T47D (cell line): ENCODE measurements around the gene SND1.

Experiments
- DNase-seq, 2 experiments: peaks; one replicate each; pipeline versions ENCODE4 v3.0.0 to v3.0.0-alpha.2; 2011 to 2012; ENCODE audit warnings: low read depth in 1 of 2, low spot score in 1 of 2
- JUND ChIP-seq: IDR thresholded peaks from 2 replicates; pipeline ENCODE4 v1.6.1; 2012; ENCODE audit warnings: low read depth
- in situ Hi-C: cut with HindIII; loops from 2 replicates; pipeline ENCODE4 v1.10.0; 2016; ENCODE audit warnings: low sequenced_read_pairs, low pct_unique_long_range_greater_than_20kb

The SND1 gene

DNA sequence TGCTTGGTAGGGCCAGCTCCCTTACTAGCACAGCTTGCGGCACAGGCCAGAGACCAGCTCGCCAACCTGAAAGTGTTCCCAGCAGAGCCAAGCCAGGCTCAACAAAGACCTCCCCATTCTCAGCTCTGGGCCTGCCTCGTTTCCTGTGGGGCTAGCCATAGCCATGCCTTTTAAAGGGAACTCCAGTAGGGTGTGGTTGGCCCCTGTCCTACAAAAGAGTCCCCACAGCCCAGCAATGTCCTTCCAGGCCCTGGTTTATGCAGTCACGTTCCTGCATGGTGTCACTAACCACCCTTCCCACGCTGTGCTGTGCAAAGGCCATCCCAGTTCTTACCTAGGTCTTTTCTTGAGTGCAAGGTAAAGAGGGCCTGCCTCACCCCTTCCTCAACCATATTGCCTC is 467.0 kb downstream of the SND1 start:
- DNase-seq, result no peak
- in situ Hi-C loops, result no loop called here
- TF ChIP-seq JUND, result no peak

DNA sequence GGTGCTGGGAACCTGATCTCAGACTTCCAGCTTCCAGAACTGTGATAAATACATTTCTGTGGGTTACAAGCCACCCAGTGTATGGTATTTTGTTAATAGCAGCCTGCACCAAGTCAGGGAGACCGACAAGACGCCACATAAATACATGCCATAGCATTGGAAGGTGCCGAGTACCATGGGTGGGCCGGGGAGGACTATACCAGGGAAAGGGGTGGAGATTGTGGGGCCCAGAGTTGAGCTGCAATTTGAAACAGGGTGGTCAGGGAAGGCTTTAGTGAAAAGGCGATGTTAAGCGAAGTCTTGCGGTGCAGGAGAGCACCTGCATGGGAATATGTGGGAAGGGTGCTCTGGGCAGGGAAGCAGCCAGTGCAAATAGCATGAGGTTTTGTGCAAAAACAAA is 468.1 kb downstream of the SND1 start:
- in situ Hi-C loops, result no loop called here
- no peak for TF ChIP-seq JUND
- DNase-seq, result no peak

DNA sequence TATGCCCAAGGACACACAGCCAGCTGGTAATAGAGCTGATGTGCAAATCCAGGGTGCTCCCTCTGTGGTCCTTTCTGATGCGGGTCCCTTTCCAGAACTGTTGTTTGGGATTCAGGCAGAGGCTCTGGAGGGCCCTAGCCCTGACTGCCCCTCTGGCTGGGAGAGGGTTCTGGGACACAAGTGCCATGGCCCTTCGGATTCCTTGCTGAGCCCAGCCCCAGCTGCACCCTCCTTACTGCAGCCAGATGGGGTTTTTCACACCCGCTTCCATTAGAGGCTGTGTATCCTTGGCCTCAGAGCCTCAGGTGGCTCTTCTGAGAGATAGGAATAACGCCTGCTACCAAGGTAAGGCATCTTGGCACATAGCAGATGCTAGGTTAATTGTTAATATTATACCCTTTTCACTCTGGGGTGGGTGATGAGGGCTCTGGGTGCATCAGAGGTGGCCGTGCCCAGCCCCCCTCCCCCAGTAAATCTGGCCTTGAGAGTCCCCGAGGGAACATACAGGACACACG is 469.0 kb downstream of the SND1 start:
- no peak for TF ChIP-seq JUND
- in situ Hi-C loops, result no loop called here
- DNase-seq, result no peak

DNA sequence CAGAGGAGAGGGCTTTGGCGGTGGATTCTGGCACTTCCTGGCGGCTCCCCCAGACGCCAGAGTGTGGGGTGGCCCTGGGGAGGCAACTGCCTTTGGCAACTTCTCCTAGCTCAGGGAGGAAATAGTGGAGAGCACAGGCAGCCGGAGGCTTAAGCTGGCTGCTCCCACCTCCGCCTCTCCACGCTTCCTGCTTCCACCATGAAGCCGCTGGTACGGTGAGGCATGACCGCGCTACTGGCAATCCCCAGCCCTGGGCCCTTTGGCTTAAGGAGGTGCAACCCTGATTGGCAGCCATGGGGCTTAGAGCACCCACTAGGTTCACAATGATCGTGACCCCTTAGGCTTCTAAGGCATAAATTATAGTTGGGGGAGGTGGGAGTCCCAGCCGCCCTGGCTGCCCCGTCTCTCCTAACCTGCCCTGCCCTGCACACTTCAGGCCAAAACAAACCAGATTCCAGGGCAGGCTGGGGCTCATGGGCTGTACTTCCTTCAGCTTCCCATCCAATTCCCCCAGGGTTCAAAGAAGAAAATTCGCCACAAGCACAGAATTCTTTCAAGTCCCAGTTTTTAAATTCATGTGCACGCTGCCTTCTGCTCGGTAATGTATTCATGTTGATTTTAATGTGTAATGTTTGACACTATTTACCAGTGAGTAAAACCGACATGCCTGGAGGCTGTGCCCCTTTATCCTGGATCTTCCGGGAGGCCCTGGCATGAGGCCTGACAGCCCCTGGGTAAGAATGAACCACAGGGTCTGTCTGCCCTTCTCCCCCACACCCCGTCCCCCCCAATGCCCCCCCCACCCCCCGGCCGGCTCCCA is 469.9 kb downstream of the SND1 start:
- DNase-seq, result peak in 1 of 2 experiments; percentile 25
- in situ Hi-C loops, result no loop called here
- no peak for TF ChIP-seq JUND

DNA sequence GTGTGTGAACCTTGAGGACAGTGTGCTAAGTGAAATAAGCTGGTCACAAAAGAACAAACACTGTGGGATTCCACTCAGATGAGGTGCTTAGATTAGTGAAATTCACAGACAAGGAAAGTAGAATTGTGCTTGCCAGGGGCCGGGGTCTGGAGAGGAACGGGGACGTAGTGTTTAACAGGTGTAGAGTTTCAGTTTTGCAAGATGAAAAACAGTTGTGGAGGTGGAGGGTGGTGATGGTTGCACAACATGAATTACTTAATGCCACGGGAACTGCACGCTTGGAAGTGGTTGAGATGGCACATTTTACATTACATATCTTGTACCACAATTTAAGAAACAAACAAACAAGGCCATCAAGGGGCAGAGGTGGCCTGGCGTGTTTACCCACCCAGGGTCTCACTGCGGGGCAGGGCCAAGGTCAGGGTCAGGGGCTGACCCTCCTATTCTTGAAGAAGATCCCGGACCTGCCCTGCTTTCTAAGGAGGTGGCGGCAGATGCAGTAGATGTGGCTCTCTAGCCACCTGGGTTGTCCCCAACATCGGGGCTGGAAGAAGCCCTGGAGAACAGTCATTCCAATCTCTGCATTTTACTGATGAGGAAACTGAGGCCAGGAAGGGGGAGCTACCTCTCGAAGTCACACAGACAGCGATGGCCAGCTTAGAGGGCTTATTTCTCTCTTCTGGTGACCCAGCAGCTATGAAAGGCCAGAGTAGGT is 470.7 kb downstream of the SND1 start:
- in situ Hi-C loops, result no loop called here
- peak in 1 of 2 experiments; percentile 19 for DNase-seq
- TF ChIP-seq JUND, result no peak

DNA sequence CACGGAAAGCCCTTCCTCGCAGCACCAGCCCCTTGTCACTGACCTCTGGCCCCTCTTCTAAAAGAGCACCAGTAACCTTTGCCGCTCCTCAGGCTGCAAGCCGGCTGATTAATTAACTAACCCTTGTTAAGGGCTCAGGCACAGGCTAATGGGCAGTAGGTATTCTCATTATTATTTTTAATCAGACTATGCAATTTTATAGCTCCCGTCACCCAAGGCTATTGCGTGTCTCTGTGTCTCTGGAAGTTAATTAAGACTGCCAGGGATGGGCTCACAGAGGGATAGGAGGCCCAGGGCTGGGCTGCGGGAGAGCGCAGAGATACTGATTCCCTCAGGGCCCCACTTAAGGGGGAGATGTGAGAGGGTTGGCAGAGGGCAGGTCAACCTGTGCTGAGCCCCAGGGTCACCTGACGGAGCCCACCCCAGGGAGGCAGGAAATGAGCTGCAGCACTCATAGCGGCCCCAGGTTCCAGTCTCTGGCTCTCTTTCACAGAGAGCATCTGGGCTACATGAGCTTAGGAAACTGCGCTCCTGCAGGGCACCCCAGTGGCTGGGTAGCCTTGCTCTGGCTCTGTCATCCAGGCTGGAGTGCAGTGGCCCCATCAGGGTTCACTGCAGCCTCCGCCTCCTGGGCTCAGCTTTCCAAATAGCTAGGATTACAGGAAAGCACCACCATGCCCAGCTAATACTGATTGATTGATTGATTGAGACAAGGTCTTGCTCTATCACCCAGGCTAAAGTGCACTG is 471.5 kb downstream of the SND1 start:
- DNase-seq, result no peak
- in situ Hi-C loops, result no loop called here
- no peak for TF ChIP-seq JUND

DNA sequence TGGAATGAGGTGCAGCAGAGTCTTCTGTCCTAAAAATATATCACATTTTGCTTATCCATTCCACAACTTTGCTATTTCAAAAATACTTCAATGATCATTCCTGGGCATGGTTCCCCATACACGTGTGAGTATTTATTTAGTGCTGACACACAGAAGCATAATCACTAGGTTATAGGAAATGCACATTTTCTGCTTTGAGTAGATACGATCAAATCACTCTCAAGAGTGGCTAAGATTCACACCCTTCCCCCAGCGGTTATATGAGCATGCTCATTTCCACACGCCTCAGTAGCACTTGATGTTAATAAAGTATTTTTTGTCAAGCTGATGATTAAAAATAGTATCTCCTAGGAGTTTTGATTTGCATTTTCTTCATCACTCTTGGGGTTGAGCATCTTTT is 472.8 kb downstream of the SND1 start:
- no peak for TF ChIP-seq JUND
- in situ Hi-C loops, result no loop called here
- no peak for DNase-seq

DNA sequence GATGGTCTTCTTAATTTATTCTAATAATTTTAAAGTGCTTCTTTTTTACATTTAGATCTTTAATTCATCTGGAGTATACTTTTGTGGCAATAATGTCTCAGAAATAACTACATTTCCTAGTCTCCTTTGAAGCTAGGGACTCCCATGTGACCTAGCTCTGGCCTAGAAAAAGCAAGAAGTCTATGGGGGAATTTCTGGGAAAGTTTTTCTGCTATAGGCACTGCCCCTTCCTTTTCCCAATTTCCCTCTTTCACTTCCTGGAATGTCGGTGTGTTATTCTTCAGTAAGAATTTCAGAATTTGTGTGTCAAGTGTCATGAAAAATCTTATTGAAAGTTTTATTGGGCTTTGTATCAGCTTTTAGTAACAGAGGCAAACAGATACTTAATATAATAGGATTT is 473.8 kb downstream of the SND1 start:
- in situ Hi-C loops, result no loop called here
- TF ChIP-seq JUND, result no peak
- no peak for DNase-seq

DNA sequence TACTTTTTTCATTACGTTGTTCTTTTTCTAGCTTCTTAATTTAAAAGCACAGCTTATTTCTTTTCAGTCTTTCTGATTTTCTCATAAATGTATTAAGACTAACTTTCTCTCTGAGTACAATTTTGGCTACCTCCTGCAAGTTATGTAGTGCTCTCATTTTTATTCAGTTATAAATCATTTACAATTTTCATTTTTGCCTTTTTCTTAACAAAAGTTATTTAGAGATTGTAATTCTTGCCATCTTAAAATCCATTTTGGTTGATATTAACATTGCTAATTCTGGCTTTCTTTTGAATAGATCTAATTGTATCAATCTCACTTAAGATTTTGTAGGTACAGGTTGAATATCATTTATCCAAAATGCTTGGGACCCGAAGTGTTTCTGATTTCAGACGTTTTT is 476.4 kb downstream of the SND1 start:
- no peak for DNase-seq
- in situ Hi-C loops, result no loop called here
- no peak for TF ChIP-seq JUND

DNA sequence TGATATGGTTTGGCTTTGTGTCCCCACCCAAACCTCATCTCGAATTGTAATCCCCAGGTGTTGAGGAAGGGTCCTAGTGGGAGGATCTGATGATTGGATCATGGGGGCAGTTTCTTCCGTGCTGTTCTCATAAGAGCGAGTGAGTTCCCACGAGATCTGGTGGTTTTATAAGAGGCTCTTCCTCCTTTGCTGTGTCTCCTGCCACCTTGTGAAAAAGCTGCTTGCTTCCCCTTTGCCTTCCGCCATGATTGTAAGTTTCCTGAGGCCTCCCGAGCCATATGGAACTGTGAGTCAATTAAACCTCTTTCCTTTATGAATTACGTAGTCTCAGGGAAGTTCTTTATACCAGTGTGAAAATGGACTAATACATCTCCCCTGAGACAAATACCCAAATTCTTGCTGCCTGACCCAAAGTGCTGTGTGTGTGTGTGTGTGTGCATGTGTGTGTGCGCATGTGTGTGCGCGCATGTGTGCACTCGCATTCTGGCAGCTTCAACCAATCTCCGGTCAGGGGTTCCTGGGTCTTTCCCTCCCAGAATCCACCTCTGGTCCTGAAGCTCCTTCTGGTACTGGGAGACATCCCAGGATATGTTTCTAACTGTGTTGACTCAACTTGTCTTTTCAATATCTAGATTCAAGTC is 477.4 kb downstream of the SND1 start:
- DNase-seq, result no peak
- in situ Hi-C loops, result no loop called here
- no peak for TF ChIP-seq JUND

DNA sequence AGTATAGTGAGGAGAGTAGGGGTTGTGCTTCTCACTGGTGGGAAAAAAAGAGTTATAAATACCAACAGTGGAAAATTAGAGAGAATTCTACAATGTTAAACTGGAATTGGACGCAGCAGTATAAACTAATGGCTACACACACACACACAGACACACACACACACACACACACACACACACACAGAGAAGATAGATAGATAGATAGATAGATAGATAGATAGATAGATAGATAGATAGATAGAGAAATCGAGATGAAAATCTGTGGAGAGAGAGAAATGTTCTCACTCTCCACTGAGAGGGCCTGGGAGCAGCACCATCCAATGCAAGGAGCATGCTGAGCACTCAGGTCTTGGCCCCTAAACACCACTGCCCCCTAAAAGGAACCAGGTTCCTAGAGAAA is 479.1 kb downstream of the SND1 start:
- no peak for DNase-seq
- no peak for TF ChIP-seq JUND
- in situ Hi-C loops, result no loop called here

DNA sequence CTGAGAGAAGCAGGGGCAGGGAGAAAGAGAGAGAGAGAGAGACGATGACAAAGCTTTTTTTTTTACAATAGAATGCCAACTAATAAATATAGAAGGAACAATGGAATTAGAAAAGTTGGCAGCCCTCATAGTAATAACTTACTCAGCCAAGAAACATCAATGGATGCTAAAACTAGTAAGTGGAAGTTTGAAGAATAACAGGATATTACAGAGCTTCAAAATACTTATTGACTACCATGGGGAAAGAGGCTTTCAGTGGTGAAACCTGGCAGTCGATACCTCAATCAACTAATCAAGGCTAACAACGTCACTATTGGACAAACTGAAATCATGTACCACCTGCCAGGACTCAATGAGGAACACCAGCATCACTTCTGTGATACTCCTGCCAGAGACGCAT is 479.7 kb downstream of the SND1 start:
- in situ Hi-C loops, result no loop called here
- no peak for TF ChIP-seq JUND
- DNase-seq, result no peak
